Muscle of leg (tissue), 11 donors: ENCODE results near the gene LMF1. TPM values are rescaled to one million over a fixed set of nuclear protein-coding genes. Genes with fewer than 3 reads are reported as not detected.
"Not testable (repeated sequence)": the region's sequence is repeated elsewhere in the genome, so short reads cannot be mapped to it uniquely, and the experiment has no call there.

ENCODE experiments used
- DNase-seq: peaks from one replicate; pipeline ENCODE4 v3.0.0; 2013
- H3K27ac ChIP-seq: one replicate; pipeline ENCODE4 v1.5.1; 2013; ENCODE audit warnings: mild to moderate bottlenecking, low read length, control low read depth
- H3K27me3 ChIP-seq: one replicate; pipeline ENCODE4 v1.6.1; 2013; ENCODE audit warnings: low read length; ENCODE audit not compliant: control insufficient read depth, insufficient read depth
- H3K36me3 ChIP-seq: one replicate; pipeline ENCODE4 v1.6.1; 2013; ENCODE audit warnings: low read length; ENCODE audit not compliant: control insufficient read depth, insufficient read depth
- H3K4me1 ChIP-seq: one replicate; pipeline ENCODE4 v1.6.1; 2013; ENCODE audit warnings: low read length; ENCODE audit not compliant: control insufficient read depth, insufficient read depth
- H3K4me3 ChIP-seq: one replicate; pipeline ENCODE4 v1.5.1; 2013; ENCODE audit warnings: low read length, control low read depth
- H3K9me3 ChIP-seq: replicated peaks from 2 replicates; pipeline ENCODE4 v1.6.1; 2013; ENCODE audit warnings: low read depth, low read length; ENCODE audit not compliant: control insufficient read depth
- WGBS: methylation state at CpG from one replicate; pipeline ENCODE4 v1.1.5; 2013; ENCODE audit warnings: missing lambda C conversion rate; ENCODE audit not compliant: insufficient coverage; 5-methylcytosine and 5-hydroxymethylcytosine counted together
- polyA plus RNA-seq, 8 donors: library from polyadenylated mRNA; unstranded; fragments of 120-200 nt; gene quantifications; one replicate each; pipeline versions ENCODE4 v1.2.1 to v1.2.3, GENCODE V29; 2013; ENCODE audit warnings: inconsistent platforms in 1 of 8, low replicate concordance in 1 of 8; ENCODE audit not compliant: insufficient read length in 8 of 8, insufficient read depth in 1 of 8
- total RNA-seq: library from RNA; stranded (reverse); fragments of 120-200 nt; gene quantifications from one replicate; pipeline ENCODE4 v1.2.4, GENCODE V29; 2013

The LMF1 gene
- total and polyA plus RNA-seq, 9 donors, result 8.7 to 14.1 (median 10.2) TPM

GRCh38 chr16:885391-885790, 85.4 kb downstream of the LMF1 start:
- peaks cover 20% of the 10 kb centered on the region for H3K9me3 ChIP-seq
- WGBS, result 83% methylated on average over 6 of the region's 11 CpGs
- no peak overlapping the region for H3K4me3 ChIP-seq
- H3K27ac ChIP-seq, result no peak overlapping the region
- no peaks in the 10 kb centered on the region for H3K36me3 ChIP-seq
- no peaks in the 10 kb centered on the region for H3K27me3 ChIP-seq
- DNase-seq, result no peak
- peaks cover 7% of the 10 kb centered on the region for H3K4me1 ChIP-seq

GRCh38 chr16:884232-884631, 86.6 kb downstream of the LMF1 start:
- H3K9me3 ChIP-seq, result peaks cover 20% of the 10 kb centered on the region
- H3K36me3 ChIP-seq, result no peaks in the 10 kb centered on the region
- no peak overlapping the region for H3K4me3 ChIP-seq
- no peak overlapping the region for H3K27ac ChIP-seq
- no peak for DNase-seq
- H3K4me1 ChIP-seq, result peaks cover 3% of the 10 kb centered on the region
- 94% methylated on average over 1 of the region's 5 CpGs for WGBS
- no peaks in the 10 kb centered on the region for H3K27me3 ChIP-seq

- WGBS, result no CpG with 5 or more reads among the region's 2 CpGs
- H3K9me3 ChIP-seq, result peaks cover 20% of the 10 kb centered on the region
- DNase-seq, result no peak
- peaks cover 6% of the 10 kb centered on the region for H3K4me1 ChIP-seq
- H3K27ac ChIP-seq, result no peak overlapping the region
- no peaks in the 10 kb centered on the region for H3K36me3 ChIP-seq
- no peak overlapping the region for H3K4me3 ChIP-seq
- no peaks in the 10 kb centered on the region for H3K27me3 ChIP-seq
Observed at GRCh38 chr16:883781-884180, 87.0 kb downstream of the LMF1 start.

GRCh38 chr16:883340-883739, 87.4 kb downstream of the LMF1 start:
- no peak for DNase-seq
- Histone ChIP-seq H3K27ac (no peak overlapping the region), H3K4me1 (peaks cover 6% of the 10 kb centered on the region), H3K9me3 (peaks cover 20% of the 10 kb centered on the region), H3K27me3 (peaks cover under 1% of the 10 kb centered on the region), H3K36me3 (no peaks in the 10 kb centered on the region), H3K4me3 (no peak overlapping the region)
- WGBS, result no CpG with 5 or more reads among the region's 3 CpGs

GRCh38 chr16:882671-883070, 88.1 kb downstream of the LMF1 start:
- not testable (repeated sequence) for DNase-seq, H3K4me1 ChIP-seq, H3K4me3 ChIP-seq, H3K27ac ChIP-seq, H3K36me3 ChIP-seq, H3K27me3 ChIP-seq
- peaks cover 20% of the 10 kb centered on the region for H3K9me3 ChIP-seq
- WGBS, result 95% methylated on average over 15 of the region's 15 CpGs

- H3K36me3 ChIP-seq, result no peaks in the 10 kb centered on the region
- peaks cover 20% of the 10 kb centered on the region for H3K9me3 ChIP-seq
- 79% methylated on average over 7 of the region's 7 CpGs for WGBS
- H3K27me3 ChIP-seq, result peaks cover 2% of the 10 kb centered on the region
- H3K27ac ChIP-seq, result no peak overlapping the region
- DNase-seq, result no peak
- H3K4me3 ChIP-seq, result no peak overlapping the region
- peaks cover 6% of the 10 kb centered on the region for H3K4me1 ChIP-seq
Observed at GRCh38 chr16:882256-882655, 88.5 kb downstream of the LMF1 start.

GRCh38 chr16:881219-882097, 89.3 kb downstream of the LMF1 start:
- WGBS, result 81% methylated on average over 14 of the region's 21 CpGs

GRCh38 chr16:880471-881171, 90.2 kb downstream of the LMF1 start:
- Histone ChIP-seq H3K27ac (no peak overlapping the region), H3K27me3 (peaks cover 2% of the 10 kb centered on the region), H3K4me3 (no peak overlapping the region), H3K4me1 (peaks cover 6% of the 10 kb centered on the region), H3K9me3 (peaks cover 19% of the 10 kb centered on the region), H3K36me3 (no peaks in the 10 kb centered on the region)
- 90% methylated on average over 21 of the region's 23 CpGs for WGBS
- no peak for DNase-seq

More at GRCh38 chr16:881219-882097, 89.3 kb downstream of the LMF1 start:
- H3K27me3 ChIP-seq, result peaks cover 2% of the 10 kb centered on the region
- H3K4me1 ChIP-seq, result peaks cover 6% of the 10 kb centered on the region
- no peak overlapping the region for H3K27ac ChIP-seq
- H3K4me3 ChIP-seq, result no peak overlapping the region
- DNase-seq, result no peak
- no peaks in the 10 kb centered on the region for H3K36me3 ChIP-seq
- H3K9me3 ChIP-seq, result peaks cover 20% of the 10 kb centered on the region

GRCh38 chr16:879986-880385, 90.8 kb downstream of the LMF1 start:
- 90% methylated on average over 13 of the region's 16 CpGs for WGBS
- Histone ChIP-seq H3K4me1 (peaks cover 6% of the 10 kb centered on the region), H3K36me3 (no peaks in the 10 kb centered on the region), H3K9me3 (peaks cover 14% of the 10 kb centered on the region), H3K27ac (no peak overlapping the region), H3K27me3 (peaks cover 2% of the 10 kb centered on the region), H3K4me3 (no peak overlapping the region)
- DNase-seq, result no peak

GRCh38 chr16:879461-879861, 91.3 kb downstream of the LMF1 start:
- no peak for DNase-seq
- WGBS, result 84% methylated on average over 27 of the region's 27 CpGs
- Histone ChIP-seq H3K27me3 (peaks cover 2% of the 10 kb centered on the region), H3K4me3 (no peak overlapping the region), H3K27ac (no peak overlapping the region), H3K4me1 (peaks cover 8% of the 10 kb centered on the region), H3K9me3 (peaks cover 10% of the 10 kb centered on the region), H3K36me3 (no peaks in the 10 kb centered on the region)
